Upper lobe of right lung (tissue), 1 donor: ENCODE data around the gene NCK2. TPM values are rescaled to one million over a fixed set of nuclear protein-coding genes. Genes with fewer than 3 reads are reported as not detected.

ENCODE experiments used
- ATAC-seq: fragments of 200-7000 bp; cut with Tn5 transposase; one replicate; pipeline ENCODE4 v1.9.1; 2020; ENCODE audit warnings: mild to moderate bottlenecking, moderate library complexity
- DNase-seq: peaks from one replicate; pipeline ENCODE4 v3.0.0-alpha.2; 2020
- H3K27ac ChIP-seq: fragments of 200-600 bp; one replicate; pipeline ENCODE4 v1.8.0; 2022
- H3K27me3 ChIP-seq: fragments of 200-600 bp; one replicate; pipeline ENCODE4 v1.8.0; 2022; ENCODE audit warnings: mild to moderate bottlenecking
- H3K36me3 ChIP-seq: fragments of 200-600 bp; one replicate; pipeline ENCODE4 v1.8.0; 2022
- H3K4me1 ChIP-seq: fragments of 200-600 bp; one replicate; pipeline ENCODE4 v1.8.0; 2022
- H3K4me3 ChIP-seq: fragments of 200-600 bp; one replicate; pipeline ENCODE4 v1.8.0; 2022; ENCODE audit warnings: mild to moderate bottlenecking
- H3K9me3 ChIP-seq: fragments of 200-600 bp; one replicate; pipeline ENCODE4 v1.8.0; 2022
- intact Hi-C: fragments of 100-400 bp; cut with DNase I; formaldehyde crosslinking; loops from one replicate; pipeline ENCODE4 v1.11.0; 2022
- total RNA-seq: library from RNA; stranded (reverse); fragmentation: NEBNext Ultra II Directional; extraction: Animal tissue kit (Norgen Biotek cat#: 25700); gene quantifications from one replicate; pipeline ENCODE4 v1.2.1, GENCODE V29; 2021
- TF ChIP-seq, protein P1 (sequence below): fragments of 200-600 bp; IDR thresholded peaks from one replicate; pipeline ENCODE4 v1.8.0; 2022; ENCODE audit warnings: antibody characterized with exemption
- donor health status: DM: no; HTN: yes; CAD: no; lungs with severe emphysema.

Gene NCK2
- total RNA-seq, 1 donor from 2014 or later: 49.7 TPM

DNA sequence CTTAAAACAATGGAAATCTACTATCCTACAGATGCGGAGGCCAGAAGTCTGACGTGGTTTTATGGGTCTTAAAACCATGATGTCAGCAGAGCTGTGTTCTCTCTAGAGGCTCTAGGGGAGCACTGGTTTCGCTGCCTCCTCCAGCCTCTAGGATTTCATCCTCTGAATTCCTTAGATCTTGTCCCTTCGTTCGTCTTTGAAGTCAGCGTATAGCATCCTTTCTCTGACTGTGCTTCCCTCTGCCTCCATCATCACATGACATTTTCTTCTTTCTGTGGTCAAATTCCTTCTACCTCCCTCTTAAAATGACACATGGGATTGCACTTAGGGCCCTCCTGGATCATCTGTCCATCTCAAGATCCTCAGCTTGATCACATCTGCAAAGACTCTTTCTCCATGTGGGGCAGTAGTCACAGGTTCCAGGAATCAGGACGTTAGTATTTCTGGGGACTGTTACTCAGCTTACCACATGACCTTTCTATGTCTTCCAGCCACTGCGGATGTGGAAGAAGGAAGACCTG lies 22.7 kb upstream of the NCK2 start:
- TF ChIP-seq, protein P1, sequence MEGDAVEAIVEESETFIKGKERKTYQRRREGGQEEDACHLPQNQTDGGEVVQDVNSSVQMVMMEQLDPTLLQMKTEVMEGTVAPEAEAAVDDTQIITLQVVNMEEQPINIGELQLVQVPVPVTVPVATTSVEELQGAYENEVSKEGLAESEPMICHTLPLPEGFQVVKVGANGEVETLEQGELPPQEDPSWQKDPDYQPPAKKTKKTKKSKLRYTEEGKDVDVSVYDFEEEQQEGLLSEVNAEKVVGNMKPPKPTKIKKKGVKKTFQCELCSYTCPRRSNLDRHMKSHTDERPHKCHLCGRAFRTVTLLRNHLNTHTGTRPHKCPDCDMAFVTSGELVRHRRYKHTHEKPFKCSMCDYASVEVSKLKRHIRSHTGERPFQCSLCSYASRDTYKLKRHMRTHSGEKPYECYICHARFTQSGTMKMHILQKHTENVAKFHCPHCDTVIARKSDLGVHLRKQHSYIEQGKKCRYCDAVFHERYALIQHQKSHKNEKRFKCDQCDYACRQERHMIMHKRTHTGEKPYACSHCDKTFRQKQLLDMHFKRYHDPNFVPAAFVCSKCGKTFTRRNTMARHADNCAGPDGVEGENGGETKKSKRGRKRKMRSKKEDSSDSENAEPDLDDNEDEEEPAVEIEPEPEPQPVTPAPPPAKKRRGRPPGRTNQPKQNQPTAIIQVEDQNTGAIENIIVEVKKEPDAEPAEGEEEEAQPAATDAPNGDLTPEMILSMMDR: no peak
- Histone ChIP-seq H3K9me3 (no peaks in the 10 kb centered on the region), H3K4me3 (no peak overlapping the region), H3K27me3 (no peaks in the 10 kb centered on the region), H3K27ac (no peak overlapping the region), H3K4me1 (no peaks in the 10 kb centered on the region), H3K36me3 (no peaks in the 10 kb centered on the region)
- intact Hi-C loops: no loop called here
- DNase-seq: no peak
- no peak for ATAC-seq

DNA sequence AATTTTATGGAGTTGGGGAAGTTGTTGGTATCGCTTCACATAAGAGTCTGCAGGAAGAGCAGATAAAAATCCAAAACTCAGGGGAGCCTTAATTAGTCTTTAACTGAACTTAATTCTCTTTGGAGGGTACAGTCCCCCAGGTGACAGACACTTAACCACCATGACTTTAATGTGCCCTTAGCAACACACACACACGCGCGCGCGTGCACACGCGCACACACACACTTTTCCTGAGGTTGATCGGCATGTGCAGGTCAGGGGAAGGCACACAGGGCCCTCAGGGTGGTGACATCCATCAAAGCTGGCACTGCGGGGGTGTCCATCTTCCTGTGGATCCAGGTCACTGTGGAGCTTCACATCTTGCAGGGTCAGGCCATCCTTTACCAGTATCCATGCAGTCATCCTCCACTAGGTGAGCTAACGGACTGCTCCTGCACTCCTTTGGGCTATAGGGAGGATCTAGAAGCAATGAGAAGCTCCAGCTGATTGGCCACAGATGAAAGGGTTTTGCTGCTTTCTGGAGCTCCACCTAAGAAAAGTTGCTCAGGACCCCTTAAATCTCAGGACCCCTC lies 21.9 kb upstream of the NCK2 start:
- Histone ChIP-seq H3K27ac (no peak overlapping the region), H3K36me3 (no peaks in the 10 kb centered on the region), H3K4me1 (no peaks in the 10 kb centered on the region), H3K4me3 (no peak overlapping the region), H3K9me3 (no peaks in the 10 kb centered on the region), H3K27me3 (no peaks in the 10 kb centered on the region)
- DNase-seq (no peak), ATAC-seq (no peak)
- intact Hi-C loops: no loop called here
- TF ChIP-seq, protein P1: no peak

DNA sequence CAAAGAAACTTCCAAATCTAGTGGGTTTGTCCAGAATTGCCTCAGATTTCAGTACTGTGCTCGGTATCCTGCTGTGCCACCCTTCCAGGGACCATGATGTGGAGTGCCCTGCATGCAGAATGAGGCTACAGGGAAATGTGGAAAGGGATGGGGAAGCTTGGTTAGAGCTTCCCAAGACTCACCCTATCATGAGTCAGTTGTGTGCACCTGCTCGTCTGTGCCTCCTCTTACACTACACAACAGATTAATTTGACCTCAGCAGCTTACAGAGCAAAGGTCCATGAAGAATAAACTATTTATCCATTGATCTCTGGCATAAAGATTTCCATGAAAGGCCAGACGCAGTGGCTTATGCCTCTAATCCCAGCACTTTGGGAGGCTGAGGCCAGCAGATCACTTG lies 21.3 kb upstream of the NCK2 start:
- Histone ChIP-seq H3K27me3 (no peaks in the 10 kb centered on the region), H3K4me3 (no peak overlapping the region), H3K9me3 (no peaks in the 10 kb centered on the region), H3K36me3 (no peaks in the 10 kb centered on the region), H3K27ac (no peak overlapping the region), H3K4me1 (no peaks in the 10 kb centered on the region)
- TF ChIP-seq, protein P1: no peak
- DNase-seq: no peak
- ATAC-seq: no peak
- intact Hi-C loops: no loop called here

DNA sequence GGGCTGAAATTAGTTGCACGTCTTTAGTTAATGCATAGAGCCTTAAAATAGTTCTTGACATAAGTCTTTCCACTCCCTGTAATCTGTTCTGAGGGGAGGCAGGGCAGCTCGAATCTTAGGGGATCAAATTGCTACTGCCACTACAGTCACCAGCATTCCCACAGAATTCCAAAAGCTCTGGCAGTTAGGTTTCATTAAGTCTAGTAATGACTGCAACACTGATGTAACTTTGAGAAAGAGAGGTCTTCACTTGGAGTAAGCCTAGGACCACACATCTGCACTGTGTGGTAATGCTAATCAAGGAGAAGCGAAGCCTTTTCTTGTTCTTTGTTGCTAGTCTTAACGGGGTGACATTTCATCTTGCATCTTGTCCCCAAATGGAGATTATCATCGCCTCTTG lies 19.3 kb upstream of the NCK2 start:
- TF ChIP-seq, protein P1: no peak
- Histone ChIP-seq H3K4me1 (no peaks in the 10 kb centered on the region), H3K9me3 (no peaks in the 10 kb centered on the region), H3K27ac (no peak overlapping the region), H3K27me3 (no peaks in the 10 kb centered on the region), H3K36me3 (no peaks in the 10 kb centered on the region), H3K4me3 (no peak overlapping the region)
- ATAC-seq: no peak
- no peak for DNase-seq
- intact Hi-C loops: no loop called here

DNA sequence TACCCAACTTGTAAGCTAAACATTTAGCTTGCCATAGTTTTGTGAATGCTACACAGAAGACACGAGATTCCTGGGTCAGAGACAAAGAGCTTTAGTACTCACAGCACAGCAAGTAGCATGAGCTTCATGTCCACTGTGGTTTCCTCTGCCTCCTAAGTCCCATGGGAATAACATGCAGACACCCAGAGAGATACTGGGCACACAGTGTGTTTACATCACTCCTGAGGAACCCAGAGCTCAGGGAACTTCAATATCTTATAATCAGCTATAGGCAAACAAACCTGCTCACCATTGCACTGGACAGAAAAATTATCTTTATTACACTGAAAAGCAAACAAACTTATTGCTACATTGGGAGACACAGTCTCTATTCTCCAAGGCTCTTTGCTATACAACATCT lies 14.5 kb upstream of the NCK2 start:
- Histone ChIP-seq H3K36me3 (no peaks in the 10 kb centered on the region), H3K27me3 (no peaks in the 10 kb centered on the region), H3K4me1 (no peaks in the 10 kb centered on the region), H3K9me3 (no peaks in the 10 kb centered on the region), H3K27ac (no peak overlapping the region), H3K4me3 (no peak overlapping the region)
- intact Hi-C loops: no loop called here
- TF ChIP-seq, protein P1: no peak
- DNase-seq (no peak), ATAC-seq (no peak)

DNA sequence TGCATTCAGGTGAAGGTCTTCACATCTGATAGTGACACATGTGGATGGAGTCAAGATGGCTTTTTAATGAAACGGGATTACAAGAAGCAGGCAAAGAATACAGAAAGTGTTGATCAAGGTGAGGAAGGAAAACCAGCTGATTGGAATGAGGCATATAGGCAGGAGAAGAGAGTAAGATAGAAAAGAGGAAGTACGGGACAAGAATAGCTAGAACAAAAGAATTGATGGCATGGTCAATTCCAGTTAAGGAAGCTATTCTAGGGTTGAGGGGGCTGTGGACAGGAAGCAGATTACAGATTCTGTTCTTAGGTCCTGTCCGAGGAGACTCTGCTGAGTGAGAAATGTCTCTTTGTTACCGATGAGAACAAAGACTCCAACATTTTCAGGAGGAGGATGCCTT lies 13.2 kb upstream of the NCK2 start:
- TF ChIP-seq, protein P1: no peak
- H3K9me3 ChIP-seq: no peaks in the 10 kb centered on the region
- H3K27me3 ChIP-seq: no peaks in the 10 kb centered on the region
- H3K4me1 ChIP-seq: no peaks in the 10 kb centered on the region
- no peak for DNase-seq
- H3K36me3 ChIP-seq: no peaks in the 10 kb centered on the region
- no peak overlapping the region for H3K4me3 ChIP-seq
- no peak overlapping the region for H3K27ac ChIP-seq
- intact Hi-C loops: no loop called here
- ATAC-seq: no peak
